Activated CD4-positive, alpha-beta T cell treated with anti-CD3 and anti-CD28 coated beads, Interleukin-2, amount 50 U/mL, for 24 hours (primary cell): ENCODE data around the gene CERS3.

Experiments used
- DNase-seq, 2 donors: peaks; one replicate each; pipeline ENCODE4 v3.0.0-alpha.2; 2020; ENCODE audit warnings: low read depth in 1 of 2, low spot score in 1 of 2

CERS3 gene

GRCh38 chr15:100531204-100531603 lies 2.5 kb upstream of the CERS3 start:
- DNase-seq: no peak

- DNase-seq: no peak
These were observed 806 bp upstream of the CERS3 start for GRCh38 chr15:100529556-100529955.

GRCh38 chr15:100526027-100526481 lies 2.7 kb downstream of the CERS3 start:
- no peak for DNase-seq

- no peak for DNase-seq
These were observed 3.3 kb downstream of the CERS3 start for GRCh38 chr15:100525436-100525835.

- DNase-seq: no peak
These were observed 4.4 kb downstream of the CERS3 start for GRCh38 chr15:100524326-100524725.

GRCh38 chr15:100521907-100522306 lies 6.8 kb downstream of the CERS3 start:
- DNase-seq: no peak

GRCh38 chr15:100520132-100520921 lies 8.4 kb downstream of the CERS3 start:
- DNase-seq: no peak

- DNase-seq: no peak
These were observed 10.9 kb downstream of the CERS3 start for GRCh38 chr15:100517846-100518245.

GRCh38 chr15:100516643-100517512 lies 11.9 kb downstream of the CERS3 start:
- DNase-seq: no peak

GRCh38 chr15:100515758-100516157 lies 13.0 kb downstream of the CERS3 start:
- DNase-seq: no peak

GRCh38 chr15:100508641-100509300 lies 20.0 kb downstream of the CERS3 start:
- DNase-seq: no peak

GRCh38 chr15:100502651-100503050 lies 26.1 kb downstream of the CERS3 start:
- DNase-seq: no peak

GRCh38 chr15:100501117-100501516 lies 27.6 kb downstream of the CERS3 start:
- no peak for DNase-seq

- no peak for DNase-seq
These were observed 28.3 kb downstream of the CERS3 start for GRCh38 chr15:100500226-100500990.

- no peak for DNase-seq
These were observed 32.9 kb downstream of the CERS3 start for GRCh38 chr15:100495861-100496260.

- no peak for DNase-seq
These were observed 35.5 kb downstream of the CERS3 start for GRCh38 chr15:100493213-100493612.

- DNase-seq: no peak
These were observed 44.3 kb downstream of the CERS3 start for GRCh38 chr15:100484443-100484842.

GRCh38 chr15:100483370-100483769 lies 45.4 kb downstream of the CERS3 start:
- DNase-seq: no peak

GRCh38 chr15:100476805-100477204 lies 51.9 kb downstream of the CERS3 start:
- DNase-seq: no peak

- no peak for DNase-seq
These were observed 56.0 kb downstream of the CERS3 start for GRCh38 chr15:100472736-100473135.

GRCh38 chr15:100471933-100472332 lies 56.8 kb downstream of the CERS3 start:
- no peak for DNase-seq
